A549 (cell line): Measurements from ENCODE around the gene DELE1. TPM values are rescaled to one million over a fixed set of nuclear protein-coding genes. Genes with fewer than 3 reads are reported as not detected.

Source experiments
- ATAC-seq, 2 experiments: fragments of 200-7000 bp in 1 of 2; fragments of >200 bp in 1 of 2; cut with Nextera tagmentation in 1 of 2; cut with Tn5 transposase in 1 of 2; 3 replicates each; pipeline versions ENCODE4 v1.8.0 to v1.9.1; 2018 to 2020; ENCODE audit warnings: mild to moderate bottlenecking in 1 of 2, moderate library complexity in 1 of 2
- CTCF ChIA-PET: fragments of 300-600 bp; sonication (Branson Sonifier 250); formaldehyde crosslinking; extraction: SDS; loops from one replicate; lab custom pipeline; 2021; ENCODE audit warnings: antibody characterized with exemption, inconsistent platforms; lab: Yijun Ruan, JAX
- POLR2A ChIA-PET: fragments of 350-600 bp; formaldehyde crosslinking; extraction: SDS; loops from one replicate; lab custom pipeline; 2021; ENCODE audit warnings: antibody characterized with exemption, inconsistent platforms; lab: Yijun Ruan, JAX
- DNase-seq, 2 experiments: peaks; one replicate each; pipeline versions ENCODE4 v3.0.0 to v3.0.0-alpha.2; 2011 to 2016; ENCODE audit warnings: low read depth in 1 of 2, low spot score in 1 of 2
- FAIRE-seq: peaks from 2 replicates; lab custom pipeline; 2011; peaks lifted over from hg19 to GRCh38; lab: Jason Lieb, UNC
- H3K27ac ChIP-seq, 2 experiments: fragments of >200 bp; sonication (Bioruptor Twin); formaldehyde crosslinking; 3 replicates each; pipeline ENCODE4 v1.5.1; 2016 to 2017
- H3K4me1 ChIP-seq: fragments of >200 bp; sonication (Bioruptor Twin); formaldehyde crosslinking; 3 replicates; pipeline ENCODE4 v1.6.1; 2016
- H3K4me2 ChIP-seq: fragments of >200 bp; sonication (Bioruptor Twin); formaldehyde crosslinking; 3 replicates; pipeline ENCODE4 v1.6.1; 2016
- H3K4me3 ChIP-seq: fragments of >200 bp; sonication (Bioruptor Twin); formaldehyde crosslinking; 3 replicates; pipeline ENCODE4 v1.5.1; 2016
- H3K9me3 ChIP-seq: fragments of >200 bp; sonication (Bioruptor Twin); formaldehyde crosslinking; 3 replicates; pipeline ENCODE4 v1.6.1; 2016
- CBX8 ChIP-seq: fragments of 200-600 bp; sonication (generic); IDR thresholded peaks from 2 replicates; pipeline ENCODE4 v1.6.1; 2016
- EHF ChIP-seq: fragments of 250-450 bp; sonication (Bioruptor Pico); IDR thresholded peaks from 2 replicates; pipeline ENCODE4 v1.5.0; 2020; ENCODE audit warnings: mild to moderate bottlenecking
- ESRRA ChIP-seq: fragments of 150-350 bp; IDR thresholded peaks from 2 replicates; pipeline ENCODE4 v1.6.1; 2014; ENCODE audit warnings: mild to moderate bottlenecking, low read length, borderline replicate concordance
- HMGXB4 ChIP-seq: fragments of 250-450 bp; sonication (Bioruptor Pico); IDR thresholded peaks from 2 replicates; pipeline ENCODE4 v1.5.0; 2021; ENCODE audit warnings: mild to moderate bottlenecking, moderate library complexity, borderline replicate concordance
- HOXB13 ChIP-seq: fragments of 250-450 bp; sonication (Bioruptor Pico); IDR thresholded peaks from 2 replicates; pipeline ENCODE4 v1.5.0; 2020; ENCODE audit warnings: low read depth, mild to moderate bottlenecking, moderate library complexity
- JUNB ChIP-seq: fragments of >200 bp; sonication (Bioruptor Twin); formaldehyde crosslinking; IDR thresholded peaks from 2 replicates; pipeline ENCODE4 v1.6.1; 2016
- KDM5A ChIP-seq: fragments of 200-600 bp; sonication (generic); IDR thresholded peaks from 2 replicates; pipeline ENCODE4 v1.6.1; 2016; ENCODE audit warnings: antibody characterized with exemption, mild to moderate bottlenecking
- MAX ChIP-seq: IDR thresholded peaks from 2 replicates; pipeline ENCODE4 v1.6.1; 2012
- MAZ ChIP-seq: fragments of 150-350 bp; IDR thresholded peaks from 2 replicates; pipeline ENCODE4 v1.6.1; 2014; ENCODE audit warnings: antibody characterized with exemption, low read depth, low read length, borderline replicate concordance
- MYC ChIP-seq: IDR thresholded peaks from 2 replicates; pipeline ENCODE4 v1.6.1; 2012; ENCODE audit warnings: mild to moderate bottlenecking, inconsistent platforms, low read length, improper control_type of control experiment, borderline replicate concordance
- NFE2L2 ChIP-seq: fragments of 150-350 bp; conservative IDR thresholded peaks from 2 replicates; pipeline ENCODE4 v1.6.1; 2014; ENCODE audit warnings: low read length
- NPAS2 ChIP-seq: fragments of 250-450 bp; sonication (Bioruptor Pico); IDR thresholded peaks from 2 replicates; pipeline ENCODE4 v1.8.0; 2022; ENCODE audit warnings: mild to moderate bottlenecking, moderate library complexity, borderline replicate concordance
- NR3C1 ChIP-seq: fragments of >200 bp; sonication (Bioruptor Twin); formaldehyde crosslinking; IDR thresholded peaks from 3 replicates; pipeline ENCODE4 v1.6.1; 2017
- POLR2AphosphoS2 ChIP-seq: conservative IDR thresholded peaks from 2 replicates; pipeline ENCODE4 v1.6.1; 2012; ENCODE audit warnings: low read length, improper control_type of control experiment, inconsistent platforms
- REST ChIP-seq: fragments of 200-600 bp; sonication (generic); IDR thresholded peaks from 2 replicates; pipeline ENCODE4 v1.6.1; 2016; ENCODE audit warnings: antibody characterized with exemption, mild to moderate bottlenecking, moderate library complexity
- RFX5 ChIP-seq: fragments of 450-650 bp; IDR thresholded peaks from 2 replicates; pipeline ENCODE4 v1.7.1; 2014; ENCODE audit warnings: antibody characterized with exemption, mild to moderate bottlenecking, moderate library complexity
- TFCP2L1 ChIP-seq: fragments of 250-450 bp; sonication (Bioruptor Pico); IDR thresholded peaks from 2 replicates; pipeline ENCODE4 v1.5.0; 2021; ENCODE audit warnings: mild to moderate bottlenecking
- TP53 ChIP-seq: fragments of 250-450 bp; sonication (Bioruptor Pico); IDR thresholded peaks from 2 replicates; pipeline ENCODE4 v1.5.0; 2021; ENCODE audit warnings: mild to moderate bottlenecking, moderate library complexity
- ZC3H11A ChIP-seq: fragments of 450-650 bp; IDR thresholded peaks from 2 replicates; pipeline ENCODE4 v1.6.1; 2014; ENCODE audit warnings: antibody characterized with exemption, mild to moderate bottlenecking
- ZFP36 ChIP-seq: fragments of 450-650 bp; IDR thresholded peaks from 2 replicates; pipeline ENCODE4 v1.6.1; 2014; ENCODE audit warnings: borderline replicate concordance; ENCODE audit not compliant: partially characterized antibody
- ZNF302 ChIP-seq: fragments of 250-450 bp; sonication (Bioruptor Pico); IDR thresholded peaks from 2 replicates; pipeline ENCODE4 v1.9.0; 2021; ENCODE audit warnings: inconsistent platforms, mild to moderate bottlenecking, moderate library complexity
- ZSCAN20 ChIP-seq: fragments of 250-450 bp; sonication (Bioruptor Pico); IDR thresholded peaks from 2 replicates; pipeline ENCODE4 v1.8.0; 2022; ENCODE audit warnings: mild to moderate bottlenecking, moderate library complexity
- WGBS: methylation state at CpG from one replicate; pipeline ENCODE4 v1.1.6; 2017; ENCODE audit errors: missing lambda C conversion rate; 5-methylcytosine and 5-hydroxymethylcytosine counted together
- polyA plus RNA-seq, 4 experiments: library from polyadenylated mRNA; depleted of rRNA in 3 of 4; stranded (reverse); fragments of >200 nt; fragmentation: RNase III in 1 of 4; extraction: RNeasy Plus Mini Kit Qiagen cat#74134 plus additional on column Dnase treatment in 1 of 4; gene quantifications; 2 replicates in 3 of 4; 3 replicates in 1 of 4; pipeline ENCODE4 v1.2.3, GENCODE V29; 2011 to 2017

The DELE1 gene
- polyA plus RNA-seq, 2 of the 4 experiments (the other 2 are of a cell fraction), result 41.2 to 60.1 TPM

GRCh38 chr5:141931694-141932093 lies 8.0 kb downstream of the DELE1 start:
- H3K9me3 ChIP-seq, result no peaks in the 10 kb centered on the region
- FAIRE-seq, result no peak
- H3K4me2 ChIP-seq, result no peak overlapping the region
- no peak for ATAC-seq
- POLR2A ChIA-PET, result interaction anchor here (0.6 kb wide), 1 partner anchor 211 kb away, joined by 3 read pairs; no protein-coding TSS in a partner anchor
- no peaks in the 10 kb centered on the region for H3K4me1 ChIP-seq
- H3K4me3 ChIP-seq, result no peak overlapping the region
- no peak for DNase-seq
- 93% methylated on average over 5 of the region's 5 CpGs for WGBS
- CTCF ChIA-PET, result interaction anchor here (0.7 to 2.1 kb wide), 4 partner anchors 19 to 230 kb away, joined by 3 to 6 read pairs (median 4); no protein-coding TSS in a partner anchor
- H3K27ac ChIP-seq, result no peak overlapping the region
- TF ChIP-seq ZFP36 (no peak), MAZ (no peak)

- Histone ChIP-seq H3K9me3 (no peaks in the 10 kb centered on the region), H3K27ac (no peak overlapping the region), H3K4me2 (no peak overlapping the region), H3K4me1 (no peaks in the 10 kb centered on the region), H3K4me3 (no peak overlapping the region)
- TF ChIP-seq TP53 (CRISPR knock-in tag) (no peak), JUNB (no peak), RFX5 (no peak), KDM5A (no peak), NR3C1 (no peak)
- ATAC-seq (no peak), FAIRE-seq (no peak), DNase-seq (no peak)
- POLR2A ChIA-PET, result no interaction called here
- CTCF ChIA-PET, result interaction anchor here (0.6 to 1.8 kb wide), 7 partner anchors 9 to 232 kb away, joined by 3 to 7 read pairs (median 4); partner anchors contain the start of genes DELE1 and RNF14
- WGBS, result 92% methylated on average over 7 of the region's 7 CpGs
Observed at GRCh38 chr5:141933151-141933550, 9.5 kb downstream of the DELE1 start.

- no peaks in the 10 kb centered on the region for H3K4me1 ChIP-seq
- no peak overlapping the region for H3K4me3 ChIP-seq
- FAIRE-seq (no peak), DNase-seq (no peak), ATAC-seq (0 out of 6 replicates have a peak, but pooled peaks of 1 of the 2 experiments have one; percentile 25)
- H3K27ac ChIP-seq, result no peak overlapping the region
- POLR2A ChIA-PET, result no interaction called here
- WGBS, result 86% methylated on average over 11 of the region's 11 CpGs
- no peak overlapping the region for H3K4me2 ChIP-seq
- H3K9me3 ChIP-seq, result no peaks in the 10 kb centered on the region
- CTCF ChIA-PET, result interaction anchor here (0.7 to 1.8 kb wide), 7 partner anchors 9 to 233 kb away, joined by 3 to 7 read pairs (median 4); partner anchors contain the start of gene DELE1
- TF ChIP-seq CBX8 (no peak), NFE2L2 (no peak), HMGXB4 (CRISPR knock-in tag) (no peak), ESRRA (no peak), NPAS2 (CRISPR knock-in tag) (no peak), ZFP36 (no peak), MAZ (no peak), ZC3H11A (no peak), MAX (no peak), TP53 (CRISPR knock-in tag) (no peak), NR3C1 (no peak), TFCP2L1 (CRISPR knock-in tag) (no peak), REST (no peak), JUNB (no peak), HOXB13 (no peak), ZSCAN20 (no peak), MYC (no peak), ZNF302 (no peak), POLR2AphosphoS2 (no peak), EHF (CRISPR knock-in tag) (no peak)
Observed at GRCh38 chr5:141934099-141934844, 10.6 kb downstream of the DELE1 start.
